K562 (cell line): ENCODE data around the gene TP53I13. TPM values are rescaled to one million over a fixed set of nuclear protein-coding genes. Genes with fewer than 3 reads are reported as not detected.

Source experiments
- FOXM1 ChIP-seq, 2 experiments: fragments of 450-650 bp in 1 of 2; sonication (generic) in 1 of 2; formaldehyde crosslinking in 1 of 2; IDR thresholded peaks; 2 replicates each; pipeline versions ENCODE4 v1.6.1 to v1.9.0; 2017 to 2022; ENCODE audit warnings: low read depth in 2 of 2, mild to moderate bottlenecking in 2 of 2, missing genetic modification reagents in 1 of 2, moderate library complexity in 1 of 2
- JUNB ChIP-seq: fragments of 450-650 bp; formaldehyde crosslinking; conservative IDR thresholded peaks from 2 replicates; pipeline ENCODE4 v1.4.0; 2020; ENCODE audit warnings: mild to moderate bottlenecking
- MITF ChIP-seq: IDR thresholded peaks from 2 replicates; pipeline ENCODE4 v1.6.1; 2014; ENCODE audit warnings: antibody characterized with exemption
- PREB ChIP-seq: sonication (generic); formaldehyde crosslinking; IDR thresholded peaks from 2 replicates; pipeline ENCODE4 v1.8.1; 2023; ENCODE audit warnings: mild to moderate bottlenecking, missing genetic modification reagents
- SIN3A ChIP-seq, 2 experiments: fragments of 150-350 bp in 1 of 2; IDR thresholded peaks; 2 replicates each; pipeline ENCODE4 v1.6.1; 2011 to 2016; ENCODE audit warnings: borderline replicate concordance in 2 of 2, low read depth in 2 of 2, low read length in 2 of 2, mild to moderate bottlenecking in 2 of 2, moderate library complexity in 2 of 2; ENCODE audit not compliant: control insufficient read depth in 1 of 2
- TBL1XR1 ChIP-seq, 2 experiments: IDR thresholded peaks; 2 replicates each; pipeline ENCODE4 v1.6.1; 2012; ENCODE audit warnings: improper control_type of control experiment in 2 of 2, low read length in 2 of 2, mild to moderate bottlenecking in 1 of 2
- USF1 ChIP-seq: sonication (generic); formaldehyde crosslinking; IDR thresholded peaks from 2 replicates; pipeline ENCODE4 v1.9.0; 2022; ENCODE audit warnings: mild to moderate bottlenecking, missing genetic modification reagents
- WHSC1 ChIP-seq: IDR thresholded peaks from one replicate; pipeline ENCODE4 v1.6.1; 2012; ENCODE audit warnings: low read length, control low read depth, inconsistent platforms
- ZBTB12 ChIP-seq: fragments of 250-450 bp; sonication (Bioruptor Pico); IDR thresholded peaks from 2 replicates; pipeline ENCODE4 v1.4.0; 2020
- ZBTB17 ChIP-seq: fragments of 450-650 bp; formaldehyde crosslinking; IDR thresholded peaks from 2 replicates; pipeline ENCODE4 v1.4.0; 2020; ENCODE audit warnings: mild to moderate bottlenecking
- ZNF76 ChIP-seq: fragments of 250-450 bp; sonication (Bioruptor Pico); IDR thresholded peaks from 2 replicates; pipeline ENCODE4 v1.4.0; 2020; ENCODE audit warnings: mild to moderate bottlenecking, moderate library complexity, borderline replicate concordance
- ZNF77 ChIP-seq: fragments of 250-450 bp; sonication (Bioruptor Pico); IDR thresholded peaks from 2 replicates; pipeline ENCODE4 v1.5.0; 2020
- polyA plus RNA-seq, 8 experiments: library from polyadenylated mRNA; depleted of rRNA in 4 of 8; stranded (reverse) in 5 of 8; unstranded in 3 of 8; fragments of >200 nt; fragmentation: Nextera tagmentation in 2 of 8; fragmentation: Illumina TruSeq in 1 of 8; extraction: Ambion mirVana in 2 of 8; extraction: Trizol in 1 of 8; gene quantifications; 2 replicates each; pipeline versions ENCODE4 v1.2.1 to v1.2.3, GENCODE V29; 2011 to 2014; ENCODE audit warnings: inconsistent platforms in 1 of 8, missing spikeins in 1 of 8
- total RNA-seq, 7 experiments: library from RNA; depleted of rRNA in 6 of 7; stranded (reverse); fragments of >200 nt in 6 of 7; fragmentation: Illumina TruSeq in 2 of 7; extraction: Trizol in 2 of 7; gene quantifications; 2 replicates each; pipeline versions ENCODE4 v1.2.1 to v1.2.3, GENCODE V29; 2011 to 2021; ENCODE audit warnings: low replicate concordance in 1 of 7

TP53I13 gene
- total and polyA plus RNA-seq, 9 of the 15 experiments (the other 6 are each of a cell fraction or from before 2014, with no cell fraction given): 0.08 to 28.3 (median 9.1) TPM

GRCh38 chr17:29577385-29578211, 9.1 kb downstream of the TP53I13 start (continued):
- TF ChIP-seq PREB (CRISPR knock-in tag): no peak
- no peak for TF ChIP-seq JUNB
- no peak for TF ChIP-seq WHSC1
- TF ChIP-seq USF1: no peak
- TF ChIP-seq ZBTB17: no peak
- TF ChIP-seq ZBTB12 (CRISPR knock-in tag): no peak
- no peak for TF ChIP-seq ZNF76 (CRISPR knock-in tag)
- TF ChIP-seq SIN3A (IDR thresholded peaks at IDR 0.05; ENCODE audit: borderline replicate concordance in 2 of 2, control insufficient read depth in 1 of 2, low read depth in 2 of 2, low read length in 2 of 2): no peak
- TF ChIP-seq FOXM1 (IDR thresholded peaks at IDR 0.05; ENCODE audit: low read depth): no peak
- no peak for TF ChIP-seq FOXM1 (CRISPR knock-in tag; IDR thresholded peaks at IDR 0.05; ENCODE audit: low read depth)
- no peak for TF ChIP-seq ZNF77
- TF ChIP-seq MITF: no peak
- no peak for TF ChIP-seq TBL1XR1 (IDR thresholded peaks at IDR 0.05; ENCODE audit: low read length in 2 of 2)
- TF ChIP-seq, all 486 proteins: peak for 0
